ENCODE data around the gene CASK. TPM values are rescaled to one million over a fixed set of nuclear protein-coding genes. Genes with fewer than 3 reads are reported as not detected.

CASK gene
- total RNA-seq, 6 experiments from 2014 or later, result 17.8 to 23.8 (median 20.4) TPM

DNA sequence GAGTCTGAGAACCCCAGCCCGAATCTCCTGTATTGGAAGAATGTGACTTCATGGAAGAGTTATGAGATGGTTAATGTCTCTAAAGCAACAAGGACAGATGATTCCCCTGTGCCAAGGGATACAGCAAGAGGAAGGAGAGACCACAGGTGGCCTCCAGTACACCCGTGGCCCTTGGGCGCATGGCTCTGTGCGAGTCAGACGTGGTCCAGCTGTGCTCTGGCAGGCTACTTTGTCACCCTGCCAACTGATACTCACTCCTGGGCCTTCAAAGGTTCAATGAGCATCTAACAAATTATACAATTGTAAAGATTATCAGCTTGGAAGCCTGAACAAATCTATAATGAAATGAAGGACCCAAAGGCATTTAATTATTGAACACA is 404.5 kb downstream of the CASK start:
- Histone ChIP-seq H3K4me1 (no peaks in the 10 kb centered on the region), H3K9me3 (no peaks in the 10 kb centered on the region), H3K36me3 (no peaks in the 10 kb centered on the region), H3K27me3 (no peaks in the 10 kb centered on the region), H3K4me3 (no peak overlapping the region), H3K27ac (no peak overlapping the region)
- DNase-seq (no peak), ATAC-seq (no peak)
- TF ChIP-seq POLR2A (IDR thresholded peaks at IDR 0.05), result no peak
- WGBS (ENCODE audit: insufficient coverage, low coverage, low lambda C conversion rate, missing lambda C conversion rate), result 53% methylated on average over 4 of the region's 5 CpGs
- intact Hi-C loops (cut with DNase I), result no loop called here

DNA sequence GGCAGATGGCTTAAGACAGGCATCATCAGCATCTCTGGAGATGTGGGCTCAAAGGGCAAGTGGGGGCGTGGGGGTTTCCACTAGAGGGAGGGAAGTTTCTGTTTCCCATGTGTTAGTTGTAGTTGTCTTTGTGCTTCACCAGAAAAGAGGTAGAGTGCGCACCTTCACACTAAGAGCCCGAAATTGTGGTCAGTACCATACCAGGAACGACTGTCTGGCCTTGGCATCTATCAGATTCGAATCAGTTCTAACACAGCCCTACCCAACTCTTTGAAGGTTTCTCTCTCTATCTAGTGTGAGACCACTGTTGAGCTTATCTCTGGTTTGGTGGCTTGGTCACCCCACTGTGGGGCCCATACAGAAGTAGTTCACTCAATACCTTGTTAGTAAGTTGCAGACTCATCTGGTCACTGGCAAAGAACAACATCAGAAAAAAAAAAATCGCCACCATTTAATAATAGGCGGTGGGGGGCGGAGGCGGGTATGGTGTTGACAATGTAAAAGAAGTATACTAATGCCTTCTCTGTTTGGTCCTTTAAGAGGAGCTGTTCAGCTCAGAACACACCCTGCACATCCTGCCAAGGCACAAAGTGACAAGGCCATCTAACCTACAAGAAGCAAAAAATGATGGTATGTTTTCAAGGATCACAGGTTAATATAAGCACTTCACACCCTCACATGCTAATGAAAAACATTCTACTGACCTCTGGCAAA is 405.1 kb downstream of the CASK start:
- 55% methylated on average over 6 of the region's 9 CpGs for WGBS (ENCODE audit: insufficient coverage, low coverage, low lambda C conversion rate, missing lambda C conversion rate)
- no peak overlapping the region for H3K4me3 ChIP-seq
- ATAC-seq, result no peak
- DNase-seq, result no peak
- intact Hi-C loops (cut with DNase I), result no loop called here
- no peak overlapping the region for H3K27ac ChIP-seq
- no peaks in the 10 kb centered on the region for H3K27me3 ChIP-seq
- no peaks in the 10 kb centered on the region for H3K36me3 ChIP-seq
- H3K4me1 ChIP-seq, result no peaks in the 10 kb centered on the region
- no peaks in the 10 kb centered on the region for H3K9me3 ChIP-seq
- TF ChIP-seq CTCF (IDR thresholded peaks at IDR 0.05) (no peak), POLR2A (IDR thresholded peaks at IDR 0.05) (no peak)

DNA sequence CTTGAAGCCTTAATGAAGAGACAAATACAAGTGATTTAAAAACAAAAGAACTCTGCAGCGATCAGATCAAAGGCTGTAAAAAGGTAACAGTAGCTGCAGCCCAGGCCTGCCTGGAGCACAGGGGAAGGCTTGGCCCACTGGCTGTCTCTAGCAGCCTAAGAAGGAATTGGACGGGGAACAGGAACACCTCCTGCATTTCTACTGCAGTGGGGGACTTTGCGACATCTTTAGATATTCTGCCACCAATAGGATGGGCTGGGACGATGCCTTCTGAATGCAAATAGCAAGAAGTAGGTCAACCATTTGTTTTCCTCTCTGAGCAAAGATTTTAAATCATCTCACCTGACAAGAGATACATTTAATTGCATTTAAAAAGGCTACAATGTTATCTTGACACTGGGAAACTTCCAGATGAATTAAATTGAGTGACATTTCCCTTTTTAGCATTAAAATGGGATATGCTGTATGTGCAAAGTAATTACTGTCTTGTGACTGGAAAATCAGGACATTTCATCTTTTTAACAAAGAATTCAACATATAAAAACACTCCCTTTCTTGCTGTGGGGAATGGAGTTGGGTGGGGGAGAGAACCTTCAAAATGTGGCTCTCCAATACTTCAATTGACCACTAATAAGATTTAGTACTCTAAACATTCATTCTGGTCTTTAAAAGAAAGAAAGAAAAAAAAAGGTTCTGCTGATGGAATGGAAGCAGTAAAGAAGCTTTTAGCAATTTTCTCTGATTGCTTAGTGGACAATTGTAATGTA is 406.2 kb downstream of the CASK start:
- DNase-seq (no peak), ATAC-seq (no peak)
- TF ChIP-seq CTCF (IDR thresholded peaks at IDR 0.05), result no peak
- TF ChIP-seq POLR2A (IDR thresholded peaks at IDR 0.05), result no peak
- intact Hi-C loops (cut with DNase I), result no loop called here
- Histone ChIP-seq H3K36me3 (no peaks in the 10 kb centered on the region), H3K9me3 (no peaks in the 10 kb centered on the region), H3K4me1 (no peaks in the 10 kb centered on the region), H3K4me3 (no peak overlapping the region), H3K27ac (no peak overlapping the region), H3K27me3 (no peaks in the 10 kb centered on the region)
- WGBS (ENCODE audit: insufficient coverage, low coverage, low lambda C conversion rate, missing lambda C conversion rate), result 51% methylated on average over 4 of the region's 4 CpGs

GRCh38 chrX:41516456-41516855 is 406.9 kb downstream of the CASK start:
- no peaks in the 10 kb centered on the region for H3K9me3 ChIP-seq
- no peaks in the 10 kb centered on the region for H3K36me3 ChIP-seq
- 68% methylated on average over 5 of the region's 5 CpGs for WGBS (ENCODE audit: insufficient coverage, low coverage, low lambda C conversion rate, missing lambda C conversion rate)
- DNase-seq (no peak), ATAC-seq (no peak)
- intact Hi-C loops (cut with DNase I), result no loop called here
- no peak for TF ChIP-seq POLR2A (IDR thresholded peaks at IDR 0.05)
- TF ChIP-seq CTCF (IDR thresholded peaks at IDR 0.05), result no peak
- H3K27ac ChIP-seq, result no peak overlapping the region
- H3K4me3 ChIP-seq, result no peak overlapping the region
- no peaks in the 10 kb centered on the region for H3K4me1 ChIP-seq
- no peaks in the 10 kb centered on the region for H3K27me3 ChIP-seq

- 88% methylated on average over 9 of the region's 12 CpGs for WGBS (ENCODE audit: insufficient coverage, low coverage, low lambda C conversion rate, missing lambda C conversion rate)
- no peaks in the 10 kb centered on the region for H3K36me3 ChIP-seq
- H3K27me3 ChIP-seq, result no peaks in the 10 kb centered on the region
- H3K4me3 ChIP-seq, result no peak overlapping the region
- ATAC-seq, result no peak
- no peak overlapping the region for H3K27ac ChIP-seq
- H3K4me1 ChIP-seq, result no peaks in the 10 kb centered on the region
- H3K9me3 ChIP-seq, result no peaks in the 10 kb centered on the region
- DNase-seq, result no peak
- TF ChIP-seq CTCF (IDR thresholded peaks at IDR 0.05) (no peak), POLR2A (IDR thresholded peaks at IDR 0.05) (no peak)
- intact Hi-C loops (cut with DNase I), result no loop called here
Observed at GRCh38 chrX:41515376-41515775, 408.0 kb downstream of the CASK start.

Data from right lobe of liver (tissue), 6 donors.